Urinary bladder (tissue), 4 donors: ENCODE results near the gene EML6. TPM values are rescaled to one million over a fixed set of nuclear protein-coding genes. Genes with fewer than 3 reads are reported as not detected.
"Not testable (repeated sequence)": the region's sequence is repeated elsewhere in the genome, so short reads cannot be mapped to it uniquely, and the experiment has no call there.

ENCODE experiments used
- DNase-seq: peaks from one replicate; pipeline ENCODE4 v3.0.0-alpha.2; 2015; ENCODE audit errors: extremely low spot score
- H3K27ac ChIP-seq: one replicate; pipeline ENCODE4 v1.5.1; 2013; ENCODE audit warnings: low read depth, mild to moderate bottlenecking, moderate library complexity
- H3K36me3 ChIP-seq: one replicate; pipeline ENCODE4 v1.6.1; 2013; ENCODE audit warnings: mild to moderate bottlenecking, moderate library complexity; ENCODE audit not compliant: insufficient read depth
- H3K4me1 ChIP-seq: one replicate; pipeline ENCODE4 v1.6.1; 2013; ENCODE audit warnings: mild to moderate bottlenecking, moderate library complexity; ENCODE audit not compliant: insufficient read depth
- H3K4me3 ChIP-seq: one replicate; pipeline ENCODE4 v1.5.1; 2013; ENCODE audit warnings: low read depth, low read length
- WGBS: extraction: QIAGEN DNeasy Blood & Tissue Kit; methylation state at CpG from one replicate; pipeline ENCODE4 v1.1.7; 2013; 5-methylcytosine and 5-hydroxymethylcytosine counted together
- polyA plus RNA-seq: library from polyadenylated mRNA; stranded (reverse); fragments of 200-250 nt; gene quantifications from one replicate; pipeline ENCODE4 v1.2.3, GENCODE V29; 2013
- total RNA-seq: library from RNA; depleted of rRNA; stranded (reverse); fragments of >200 nt; gene quantifications from one replicate; pipeline ENCODE4 v1.2.3, GENCODE V29; 2014
- donor health status: healthy with polysubstance abuse.
- donor health status: healthy.

The EML6 gene
- total and polyA plus RNA-seq, 2 donors: 1.4 to 3.9 TPM

- WGBS: 78% methylated on average over 5 of the region's 5 CpGs
- no peak for DNase-seq
- H3K4me1 ChIP-seq: no peaks in the 10 kb centered on the region
- no peak overlapping the region for H3K27ac ChIP-seq
- H3K4me3 ChIP-seq: no peak overlapping the region
- H3K36me3 ChIP-seq: no peaks in the 10 kb centered on the region
These were observed 140.2 kb downstream of the EML6 start for GRCh38 chr2:54863660-54864059.

- Histone ChIP-seq H3K27ac (no peak overlapping the region), H3K4me1 (no peaks in the 10 kb centered on the region), H3K36me3 (no peaks in the 10 kb centered on the region), H3K4me3 (no peak overlapping the region)
- WGBS: 72% methylated on average over 1 of the region's 1 CpG
- DNase-seq: no peak
These were observed 140.6 kb downstream of the EML6 start for GRCh38 chr2:54864096-54864495.

GRCh38 chr2:54864727-54865126 is 141.3 kb downstream of the EML6 start:
- WGBS: 91% methylated on average over 5 of the region's 5 CpGs
- Histone ChIP-seq H3K4me1 (no peaks in the 10 kb centered on the region), H3K36me3 (no peaks in the 10 kb centered on the region)

GRCh38 chr2:54866179-54866578 is 142.7 kb downstream of the EML6 start:
- Histone ChIP-seq H3K4me3 (no peak overlapping the region), H3K4me1 (no peaks in the 10 kb centered on the region), H3K36me3 (no peaks in the 10 kb centered on the region), H3K27ac (no peak overlapping the region)
- DNase-seq: no peak
- 69% methylated on average over 2 of the region's 2 CpGs for WGBS

More at GRCh38 chr2:54864727-54865126, 141.3 kb downstream of the EML6 start:
- no peak overlapping the region for H3K27ac ChIP-seq
- DNase-seq: no peak
- H3K4me3 ChIP-seq: no peak overlapping the region

- no peaks in the 10 kb centered on the region for H3K4me1 ChIP-seq
- 64% methylated on average over 5 of the region's 5 CpGs for WGBS
- no peak overlapping the region for H3K27ac ChIP-seq
- H3K36me3 ChIP-seq: no peaks in the 10 kb centered on the region
- no peak overlapping the region for H3K4me3 ChIP-seq
- DNase-seq: no peak
These were observed 143.4 kb downstream of the EML6 start for GRCh38 chr2:54866868-54867267.

GRCh38 chr2:54867457-54867856 is 144.0 kb downstream of the EML6 start:
- WGBS: 89% methylated on average over 2 of the region's 2 CpGs

GRCh38 chr2:54871457-54872107 is 148.1 kb downstream of the EML6 start:
- H3K36me3 ChIP-seq: no peaks in the 10 kb centered on the region
- no peak overlapping the region for H3K4me3 ChIP-seq
- H3K4me1 ChIP-seq: no peaks in the 10 kb centered on the region
- no peak for DNase-seq
- no peak overlapping the region for H3K27ac ChIP-seq
- WGBS: 90% methylated on average over 13 of the region's 13 CpGs

More at GRCh38 chr2:54867457-54867856, 144.0 kb downstream of the EML6 start:
- no peak for DNase-seq
- no peak overlapping the region for H3K4me3 ChIP-seq
- H3K36me3 ChIP-seq: no peaks in the 10 kb centered on the region
- no peaks in the 10 kb centered on the region for H3K4me1 ChIP-seq
- no peak overlapping the region for H3K27ac ChIP-seq

GRCh38 chr2:54872780-54873179 is 149.3 kb downstream of the EML6 start:
- no peak for DNase-seq
- no peaks in the 10 kb centered on the region for H3K4me1 ChIP-seq
- H3K27ac ChIP-seq: no peak overlapping the region
- 84% methylated on average over 3 of the region's 3 CpGs for WGBS
- no peaks in the 10 kb centered on the region for H3K36me3 ChIP-seq
- no peak overlapping the region for H3K4me3 ChIP-seq

GRCh38 chr2:54873236-54873635 is 149.8 kb downstream of the EML6 start:
- H3K27ac ChIP-seq, H3K4me3 ChIP-seq, H3K4me1 ChIP-seq, DNase-seq, H3K36me3 ChIP-seq: not testable (repeated sequence)
- 78% methylated on average over 3 of the region's 3 CpGs for WGBS

- no peak overlapping the region for H3K27ac ChIP-seq
- 98% methylated on average over 1 of the region's 1 CpG for WGBS
- no peak for DNase-seq
- no peaks in the 10 kb centered on the region for H3K4me1 ChIP-seq
- no peaks in the 10 kb centered on the region for H3K36me3 ChIP-seq
- H3K4me3 ChIP-seq: no peak overlapping the region
These were observed 153.3 kb downstream of the EML6 start for GRCh38 chr2:54876764-54877163.

- no peak for DNase-seq
- WGBS: 77% methylated on average over 4 of the region's 4 CpGs
- Histone ChIP-seq H3K4me3 (no peak overlapping the region), H3K36me3 (no peaks in the 10 kb centered on the region), H3K27ac (no peak overlapping the region), H3K4me1 (no peaks in the 10 kb centered on the region)
These were observed 154.7 kb downstream of the EML6 start for GRCh38 chr2:54878182-54878581.

GRCh38 chr2:54879032-54879431 is 155.6 kb downstream of the EML6 start:
- Histone ChIP-seq H3K27ac (no peak overlapping the region), H3K36me3 (no peaks in the 10 kb centered on the region), H3K4me3 (no peak overlapping the region), H3K4me1 (no peaks in the 10 kb centered on the region)
- DNase-seq: no peak
- WGBS: 85% methylated on average over 5 of the region's 5 CpGs

GRCh38 chr2:54879598-54880332 is 156.3 kb downstream of the EML6 start:
- Histone ChIP-seq H3K4me1 (no peaks in the 10 kb centered on the region), H3K4me3 (no peak overlapping the region), H3K27ac (no peak overlapping the region), H3K36me3 (no peaks in the 10 kb centered on the region)
- WGBS: 61% methylated on average over 14 of the region's 14 CpGs
- DNase-seq: no peak

- 36% methylated on average over 1 of the region's 1 CpG for WGBS
- Histone ChIP-seq H3K27ac (no peak overlapping the region), H3K4me3 (no peak overlapping the region), H3K36me3 (no peaks in the 10 kb centered on the region), H3K4me1 (no peaks in the 10 kb centered on the region)
- no peak for DNase-seq
These were observed 157.0 kb downstream of the EML6 start for GRCh38 chr2:54880428-54880827.
